Prostate gland (tissue), 2 donors: ENCODE results near the gene SLC12A6.

Experiments
- POLR2A ChIP-seq: fragments of 450-650 bp; IDR thresholded peaks from one replicate; pipeline ENCODE4 v1.6.1; 2016; ENCODE audit warnings: antibody characterized with exemption, mild to moderate bottlenecking
- POLR2AphosphoS5 ChIP-seq: sonication (generic); formaldehyde crosslinking; IDR thresholded peaks from one replicate; pipeline ENCODE4 v1.6.1; 2017; ENCODE audit warnings: antibody characterized with exemption
- TF ChIP-seq, protein P1 (sequence below), 4 experiments: fragments of 200-600 bp in 2 of 4; fragments of 450-650 bp in 2 of 4; sonication (generic) in 2 of 4; IDR thresholded peaks; 1 replicate in 3 of 4; 2 replicates in 1 of 4; pipeline ENCODE4 v1.5.1; 2016 to 2019; ENCODE audit warnings: antibody characterized with exemption in 4 of 4, mild to moderate bottlenecking in 2 of 4, moderate library complexity in 2 of 4

DNA sequence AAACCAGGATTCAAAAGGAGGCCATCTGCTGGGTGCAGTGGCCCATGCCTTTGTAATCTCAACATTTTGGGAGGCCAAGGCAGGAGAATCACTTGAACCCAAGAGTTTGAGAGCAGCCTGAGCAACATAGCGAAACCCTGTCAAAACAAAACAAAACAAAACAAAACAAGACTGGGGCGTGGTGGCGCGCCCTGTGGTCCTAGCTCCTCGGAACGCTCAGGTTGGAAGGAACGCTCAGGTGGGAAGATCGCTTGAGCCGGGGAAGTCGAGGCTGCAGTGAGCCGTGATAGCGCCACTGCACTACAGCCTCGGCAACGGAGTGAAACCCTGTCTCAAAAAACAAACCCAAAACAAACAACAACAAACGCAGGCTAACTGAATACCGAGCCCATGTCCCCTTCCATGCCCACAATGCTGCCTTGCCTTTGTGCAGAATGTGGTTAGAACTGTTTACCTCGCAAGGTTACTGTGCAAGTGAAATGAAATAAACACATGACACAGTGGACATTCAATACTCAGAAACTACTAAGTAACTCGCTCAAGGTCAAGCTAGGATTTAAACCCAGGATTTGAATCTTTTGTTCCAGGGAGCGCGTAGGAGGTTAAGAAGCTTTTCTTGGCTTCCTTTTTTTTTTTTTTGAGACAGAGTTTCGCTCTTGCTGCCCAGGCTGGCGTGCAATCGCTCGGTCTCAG is 113.5 kb downstream of the SLC12A6 start:
- TF ChIP-seq POLR2AphosphoS5 (no peak), POLR2A (no peak)
- TF ChIP-seq, protein P1, sequence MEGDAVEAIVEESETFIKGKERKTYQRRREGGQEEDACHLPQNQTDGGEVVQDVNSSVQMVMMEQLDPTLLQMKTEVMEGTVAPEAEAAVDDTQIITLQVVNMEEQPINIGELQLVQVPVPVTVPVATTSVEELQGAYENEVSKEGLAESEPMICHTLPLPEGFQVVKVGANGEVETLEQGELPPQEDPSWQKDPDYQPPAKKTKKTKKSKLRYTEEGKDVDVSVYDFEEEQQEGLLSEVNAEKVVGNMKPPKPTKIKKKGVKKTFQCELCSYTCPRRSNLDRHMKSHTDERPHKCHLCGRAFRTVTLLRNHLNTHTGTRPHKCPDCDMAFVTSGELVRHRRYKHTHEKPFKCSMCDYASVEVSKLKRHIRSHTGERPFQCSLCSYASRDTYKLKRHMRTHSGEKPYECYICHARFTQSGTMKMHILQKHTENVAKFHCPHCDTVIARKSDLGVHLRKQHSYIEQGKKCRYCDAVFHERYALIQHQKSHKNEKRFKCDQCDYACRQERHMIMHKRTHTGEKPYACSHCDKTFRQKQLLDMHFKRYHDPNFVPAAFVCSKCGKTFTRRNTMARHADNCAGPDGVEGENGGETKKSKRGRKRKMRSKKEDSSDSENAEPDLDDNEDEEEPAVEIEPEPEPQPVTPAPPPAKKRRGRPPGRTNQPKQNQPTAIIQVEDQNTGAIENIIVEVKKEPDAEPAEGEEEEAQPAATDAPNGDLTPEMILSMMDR (IDR thresholded peaks at IDR 0.05): no peak
